ENCODE measurements around the gene SMURF2. TPM values are rescaled to one million over a fixed set of nuclear protein-coding genes. Genes with fewer than 3 reads are reported as not detected.

The SMURF2 gene
- total RNA-seq, 1 donor from 2014 or later = 33.3 TPM

- no peaks in the 10 kb centered on the region for H3K4me1 Mint-ChIP-seq (ENCODE audit: low read depth, unreplicated experiment)
- no peak overlapping the region for H3K4me3 Mint-ChIP-seq (ENCODE audit: unreplicated experiment)
- H3K27ac Mint-ChIP-seq (ENCODE audit: unreplicated experiment) = no peak overlapping the region
- TF ChIP-seq CTCF (IDR thresholded peaks at IDR 0.05; ENCODE audit: partially characterized antibody, unreplicated experiment) = no peak
- no peak for DNase-seq
- H3K36me3 Mint-ChIP-seq (ENCODE audit: unreplicated experiment) = no peaks in the 10 kb centered on the region
- H3K9me3 Mint-ChIP-seq (ENCODE audit: unreplicated experiment) = no peaks in the 10 kb centered on the region
- no peaks in the 10 kb centered on the region for H3K27me3 Mint-ChIP-seq (ENCODE audit: unreplicated experiment)
Observed at GRCh38 chr17:64554028-64554637, 108.0 kb downstream of the SMURF2 start.

GRCh38 chr17:64551461-64551860 lies 110.6 kb downstream of the SMURF2 start:
- Mint-ChIP-seq H3K27me3 (ENCODE audit: unreplicated experiment) (no peaks in the 10 kb centered on the region), H3K4me1 (ENCODE audit: low read depth, unreplicated experiment) (peaks cover 12% of the 10 kb centered on the region), H3K27ac (ENCODE audit: unreplicated experiment) (no peak overlapping the region), H3K4me3 (ENCODE audit: unreplicated experiment) (no peak overlapping the region), H3K9me3 (ENCODE audit: unreplicated experiment) (no peaks in the 10 kb centered on the region), H3K36me3 (ENCODE audit: unreplicated experiment) (no peaks in the 10 kb centered on the region)
- no peak for DNase-seq
- no peak for TF ChIP-seq CTCF (IDR thresholded peaks at IDR 0.05; ENCODE audit: partially characterized antibody, unreplicated experiment)

GRCh38 chr17:64547319-64547718 lies 114.8 kb downstream of the SMURF2 start:
- H3K27ac Mint-ChIP-seq (ENCODE audit: unreplicated experiment) = peak overlapping the region; percentile 92
- no peak for TF ChIP-seq CTCF (IDR thresholded peaks at IDR 0.05; ENCODE audit: partially characterized antibody, unreplicated experiment)
- no peaks in the 10 kb centered on the region for H3K9me3 Mint-ChIP-seq (ENCODE audit: unreplicated experiment)
- peak overlapping the region; percentile 58 for H3K4me3 Mint-ChIP-seq (ENCODE audit: unreplicated experiment)
- peaks cover 18% of the 10 kb centered on the region for H3K4me1 Mint-ChIP-seq (ENCODE audit: low read depth, unreplicated experiment)
- no peaks in the 10 kb centered on the region for H3K27me3 Mint-ChIP-seq (ENCODE audit: unreplicated experiment)
- peak; percentile 40 for DNase-seq
- H3K36me3 Mint-ChIP-seq (ENCODE audit: unreplicated experiment) = no peaks in the 10 kb centered on the region

- Mint-ChIP-seq H3K36me3 (ENCODE audit: unreplicated experiment) (no peaks in the 10 kb centered on the region), H3K27ac (ENCODE audit: unreplicated experiment) (peak overlapping the region; percentile 92), H3K9me3 (ENCODE audit: unreplicated experiment) (no peaks in the 10 kb centered on the region), H3K4me3 (ENCODE audit: unreplicated experiment) (peak overlapping the region; percentile 68), H3K27me3 (ENCODE audit: unreplicated experiment) (no peaks in the 10 kb centered on the region), H3K4me1 (ENCODE audit: low read depth, unreplicated experiment) (peaks cover 18% of the 10 kb centered on the region)
- DNase-seq = peak; percentile 80
- TF ChIP-seq CTCF (IDR thresholded peaks at IDR 0.05; ENCODE audit: partially characterized antibody, unreplicated experiment) = no peak
Observed at GRCh38 chr17:64546716-64547115, 115.4 kb downstream of the SMURF2 start.

- Mint-ChIP-seq H3K4me1 (ENCODE audit: low read depth, unreplicated experiment) (peaks cover 18% of the 10 kb centered on the region), H3K27ac (ENCODE audit: unreplicated experiment) (no peak overlapping the region), H3K27me3 (ENCODE audit: unreplicated experiment) (peaks cover 2% of the 10 kb centered on the region), H3K4me3 (ENCODE audit: unreplicated experiment) (no peak overlapping the region), H3K36me3 (ENCODE audit: unreplicated experiment) (no peaks in the 10 kb centered on the region), H3K9me3 (ENCODE audit: unreplicated experiment) (no peaks in the 10 kb centered on the region)
- no peak for DNase-seq
- TF ChIP-seq CTCF (IDR thresholded peaks at IDR 0.05; ENCODE audit: partially characterized antibody, unreplicated experiment) = no peak
Observed at GRCh38 chr17:64544742-64545141, 117.4 kb downstream of the SMURF2 start.
